ENCODE data around the gene LCE2A.

The LCE2A gene

GRCh38 chr1:152741656-152742055 is 43.5 kb downstream of the LCE2A start:
- in situ Hi-C loops (cut with MboI; ENCODE audit: low sequenced_read_pairs) = no loop called here

- in situ Hi-C loops (cut with MboI; ENCODE audit: low sequenced_read_pairs) = no loop called here
Observed at GRCh38 chr1:152743371-152744145, 45.4 kb downstream of the LCE2A start.

- in situ Hi-C loops (cut with MboI; ENCODE audit: low sequenced_read_pairs) = no loop called here
Observed at GRCh38 chr1:152745289-152745704, 47.2 kb downstream of the LCE2A start.

- in situ Hi-C loops (cut with MboI; ENCODE audit: low sequenced_read_pairs) = no loop called here
Observed at GRCh38 chr1:152745765-152746444, 47.8 kb downstream of the LCE2A start.

- in situ Hi-C loops (cut with MboI; ENCODE audit: low sequenced_read_pairs) = no loop called here
Observed at GRCh38 chr1:152747831-152748230, 49.7 kb downstream of the LCE2A start.

All from HL-60/S4 (cell line).